Stimulated activated CD8-positive, alpha-beta memory T cell treated with anti-CD3 and anti-CD28 coated beads, Interleukin-7, amount 100 ng/mL, for 4 hours (primary cell): ENCODE results near the gene STKLD1.

Experiments used
- DNase-seq, 2 donors: peaks; one replicate each; pipeline ENCODE4 v3.0.0-alpha.2; 2020; ENCODE audit warnings: low read depth in 2 of 2

STKLD1 gene

DNA sequence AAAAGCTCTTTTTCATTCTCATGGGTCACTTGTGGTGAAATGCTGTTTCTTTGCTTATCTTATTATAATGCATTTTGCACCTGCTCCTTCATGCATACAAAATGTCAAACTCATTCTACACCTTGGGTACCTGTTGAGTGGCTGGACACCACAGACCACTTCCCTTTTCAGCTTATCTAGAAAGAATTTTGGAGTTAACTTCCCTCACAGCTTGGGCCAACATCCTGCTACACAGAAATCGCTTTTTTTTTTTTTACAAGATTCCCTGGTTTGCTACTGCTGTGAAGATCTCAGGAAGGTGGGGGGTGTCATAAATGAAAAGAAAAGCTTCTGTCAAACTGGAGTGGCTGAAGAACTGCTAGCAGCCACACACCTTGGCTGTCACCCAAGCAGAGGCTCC is 39.0 kb downstream of the STKLD1 start:
- DNase-seq: no peak

- DNase-seq: peak; percentile 64 to 69
These were observed 41.6 kb downstream of the STKLD1 start, which contains the start of gene REXO4 for GRCh38 chr9:133417541-133418461. Gene REXO4 (minus strand): TSS chr9:133418010. CDS start chr9:133417844, 166 bp downstream.

DNA sequence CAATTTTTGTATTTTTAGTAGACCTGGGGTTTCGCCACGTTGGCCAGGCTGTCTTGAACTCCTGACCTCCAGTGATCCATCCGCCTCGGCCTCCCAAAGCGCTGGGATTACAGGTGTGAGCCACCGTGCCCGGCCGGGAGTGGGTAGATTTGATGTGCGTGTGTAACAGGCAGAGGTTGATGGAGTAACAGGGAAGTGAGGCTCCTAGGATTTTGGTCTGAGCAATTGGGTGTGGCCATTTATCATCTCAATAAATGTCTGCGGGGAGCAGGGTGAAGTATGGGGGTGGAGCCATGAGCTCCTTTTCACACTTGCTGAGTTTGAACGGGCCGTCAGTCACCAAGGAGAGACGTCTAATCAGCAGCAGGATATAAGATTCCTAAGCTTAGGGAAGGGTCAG is 42.8 kb downstream of the STKLD1 start:
- no peak for DNase-seq

DNA sequence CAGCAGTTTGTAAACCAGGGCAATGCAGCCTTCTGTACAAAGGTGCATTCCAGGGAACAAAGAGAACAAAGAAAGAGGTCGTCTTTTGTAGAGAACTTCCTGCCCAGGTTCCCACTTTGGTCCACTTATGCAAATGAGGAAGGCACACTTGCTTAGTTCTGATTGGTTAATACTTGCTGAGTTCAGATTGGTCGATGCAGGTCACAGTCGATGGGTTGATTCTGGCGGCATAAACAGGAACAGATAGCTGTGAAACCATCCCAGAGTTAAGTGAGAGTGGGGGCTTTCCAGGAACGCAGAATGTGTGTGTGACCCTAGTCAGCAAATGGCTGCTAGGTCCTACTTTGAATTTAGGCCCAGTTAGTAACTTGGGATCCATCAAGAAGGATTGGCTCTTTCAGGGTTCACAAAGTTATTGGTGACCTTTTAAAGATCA is 44.2 kb downstream of the STKLD1 start:
- DNase-seq: no peak

- peak; percentile 2 to 9 for DNase-seq
These were observed 45.7 kb downstream of the STKLD1 start, which contains the start of gene ADAMTS13 for GRCh38 chr9:133421615-133422542. Gene ADAMTS13 (plus strand): TSS chr9:133422367. CDS start chr9:133422444, 77 bp downstream.

DNA sequence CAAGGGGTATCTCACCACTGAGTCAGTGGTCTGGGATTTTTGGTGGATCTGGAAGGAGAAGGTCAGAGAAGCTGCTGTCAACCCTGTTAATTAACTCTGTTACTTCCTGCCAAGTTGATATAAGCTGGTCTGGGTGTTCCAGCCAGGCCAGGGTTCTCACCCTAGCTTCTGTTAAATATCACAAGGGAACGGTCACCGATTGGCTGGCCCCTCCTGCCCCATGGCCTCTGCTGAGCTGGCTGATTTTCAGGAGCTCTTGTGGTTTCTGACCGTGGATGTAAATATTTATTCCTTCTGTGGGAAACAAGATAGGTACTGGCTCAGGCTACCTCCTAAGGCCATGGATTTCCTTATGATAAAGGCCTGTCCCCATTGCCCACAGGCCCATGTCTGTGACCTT is 47.0 kb downstream of the STKLD1 start:
- no peak for DNase-seq

- no peak for DNase-seq
These were observed 48.0 kb downstream of the STKLD1 start for GRCh38 chr9:133424187-133424586.

DNA sequence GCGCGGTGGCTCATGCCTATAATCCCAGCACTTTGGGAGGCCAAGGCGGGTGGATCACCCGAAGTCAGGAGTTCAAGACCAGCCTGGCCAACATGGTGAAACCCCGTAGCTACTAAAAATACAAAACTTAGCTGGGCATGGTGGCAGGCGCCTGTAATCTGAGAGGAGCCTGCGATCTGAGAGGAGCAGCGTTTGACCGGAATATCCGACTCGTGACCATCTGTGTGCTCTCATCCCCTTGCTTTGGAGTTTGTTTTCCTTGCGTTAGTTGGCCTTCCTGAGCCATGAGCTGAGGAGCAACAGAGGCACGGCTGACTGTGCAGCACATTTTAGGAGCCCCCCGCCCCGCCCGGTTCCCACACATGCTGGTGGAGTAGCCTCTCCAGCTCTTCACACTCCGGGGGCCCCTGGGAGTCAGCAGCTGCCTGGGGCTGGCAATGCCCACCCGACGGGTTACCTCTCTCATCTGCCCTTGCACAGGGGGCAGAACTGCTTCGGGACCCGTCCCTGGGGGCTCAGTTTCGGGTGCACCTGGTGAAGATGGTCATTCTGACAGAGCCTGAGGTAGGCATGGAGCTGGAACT is 49.0 kb downstream of the STKLD1 start:
- DNase-seq: no peak

- no peak for DNase-seq
These were observed 49.8 kb downstream of the STKLD1 start for GRCh38 chr9:133426011-133426410.

GRCh38 chr9:133427658-133428348 is 51.6 kb downstream of the STKLD1 start:
- DNase-seq: no peak

DNA sequence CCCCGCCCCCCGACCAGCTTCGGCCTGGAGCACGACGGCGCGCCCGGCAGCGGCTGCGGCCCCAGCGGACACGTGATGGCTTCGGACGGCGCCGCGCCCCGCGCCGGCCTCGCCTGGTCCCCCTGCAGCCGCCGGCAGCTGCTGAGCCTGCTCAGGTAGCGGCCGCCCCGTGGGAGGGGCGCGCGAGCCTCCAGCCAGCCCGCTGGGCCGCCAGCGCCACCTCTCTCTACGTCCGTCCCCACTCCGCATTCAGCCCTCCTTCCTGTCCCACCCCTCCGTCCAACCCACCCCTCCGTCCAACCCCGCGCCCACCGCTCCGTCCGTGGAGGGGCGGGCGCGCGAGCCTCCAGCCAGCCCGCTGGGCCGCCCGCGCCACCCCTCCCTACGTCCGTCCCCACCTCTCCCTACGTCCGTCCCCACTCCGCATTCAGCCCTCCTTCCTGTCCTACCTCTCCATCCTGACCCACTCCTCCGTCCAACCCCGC is 52.5 kb downstream of the STKLD1 start:
- DNase-seq: no peak

DNA sequence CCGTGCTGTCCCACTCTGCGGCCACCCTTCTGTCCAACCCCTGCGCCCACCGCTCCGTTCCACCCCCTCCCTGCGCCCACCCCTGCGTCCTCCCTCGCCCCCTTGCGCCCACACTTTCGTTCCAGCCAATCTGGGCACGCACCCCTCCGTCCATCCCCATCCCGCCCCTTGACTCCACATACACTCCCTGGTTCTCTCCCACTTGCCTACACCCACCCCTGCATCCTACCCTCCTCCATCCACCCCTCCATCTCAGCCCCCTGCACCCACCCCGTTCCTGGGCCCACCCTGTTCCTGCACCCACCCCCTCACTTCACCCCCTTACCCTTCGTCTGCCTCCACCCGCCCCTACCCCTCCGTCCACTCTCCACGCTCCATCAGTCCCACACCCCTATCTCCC is 53.0 kb downstream of the STKLD1 start:
- DNase-seq: no peak

DNA sequence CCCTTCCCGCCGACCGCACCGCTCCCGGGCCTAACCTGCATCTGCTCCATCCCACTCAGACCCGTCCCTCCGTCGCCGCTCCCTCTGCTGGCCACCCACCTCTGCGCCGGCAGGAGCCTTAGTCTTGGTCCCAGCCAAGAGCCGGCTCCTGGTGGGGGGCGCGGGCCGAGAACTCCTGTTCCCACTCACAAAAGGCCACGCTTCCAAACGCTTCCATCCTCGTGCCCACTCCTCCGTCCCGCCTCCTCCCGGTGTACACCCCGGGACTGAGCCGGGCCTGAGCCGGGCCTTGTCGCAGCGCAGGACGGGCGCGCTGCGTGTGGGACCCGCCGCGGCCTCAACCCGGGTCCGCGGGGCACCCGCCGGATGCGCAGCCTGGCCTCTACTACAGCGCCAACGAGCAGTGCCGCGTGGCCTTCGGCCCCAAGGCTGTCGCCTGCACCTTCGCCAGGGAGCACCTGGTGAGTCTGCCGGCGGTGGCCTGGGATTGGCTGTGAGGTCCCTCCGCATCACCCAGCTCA is 53.5 kb downstream of the STKLD1 start:
- DNase-seq: no peak

DNA sequence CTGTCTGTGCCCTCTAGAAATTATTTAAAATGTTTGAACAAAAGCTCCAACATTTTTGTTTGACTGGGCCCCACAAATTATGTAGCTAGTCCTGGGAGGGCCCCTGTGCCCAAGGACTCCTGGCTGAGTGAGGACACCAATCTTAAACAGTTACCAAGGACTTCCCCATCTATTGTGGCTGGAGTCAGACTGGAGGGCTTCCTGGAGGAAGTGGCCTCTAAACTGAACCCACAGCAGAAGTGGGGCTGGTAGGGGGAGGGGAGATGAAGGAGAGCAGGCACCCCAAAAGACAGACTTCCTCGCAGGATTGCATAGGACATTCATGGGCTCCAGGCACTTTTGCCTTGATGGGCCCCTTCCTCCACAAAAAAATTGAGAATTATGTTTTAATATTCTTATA is 54.1 kb downstream of the STKLD1 start:
- DNase-seq: no peak

GRCh38 chr9:133433351-133433843 is 57.2 kb downstream of the STKLD1 start:
- no peak for DNase-seq

DNA sequence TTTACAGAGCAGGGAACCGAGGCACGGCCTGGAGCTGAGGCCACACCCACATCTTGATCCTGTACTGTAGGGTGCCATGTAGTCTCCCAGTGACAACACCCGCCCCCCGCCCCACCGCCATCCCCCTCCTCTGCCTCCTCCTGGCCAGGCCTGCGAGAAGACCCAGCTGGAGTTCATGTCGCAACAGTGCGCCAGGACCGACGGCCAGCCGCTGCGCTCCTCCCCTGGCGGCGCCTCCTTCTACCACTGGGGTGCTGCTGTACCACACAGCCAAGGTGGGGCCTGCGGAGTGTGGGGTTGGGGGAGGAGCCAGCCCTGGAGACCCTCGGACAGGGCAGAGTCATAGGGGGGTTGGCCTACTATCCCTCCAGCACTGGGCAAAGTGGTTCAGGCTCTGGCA is 60.5 kb downstream of the STKLD1 start:
- DNase-seq: no peak

- no peak for DNase-seq
These were observed 61.8 kb downstream of the STKLD1 start for GRCh38 chr9:133437753-133438531.

DNA sequence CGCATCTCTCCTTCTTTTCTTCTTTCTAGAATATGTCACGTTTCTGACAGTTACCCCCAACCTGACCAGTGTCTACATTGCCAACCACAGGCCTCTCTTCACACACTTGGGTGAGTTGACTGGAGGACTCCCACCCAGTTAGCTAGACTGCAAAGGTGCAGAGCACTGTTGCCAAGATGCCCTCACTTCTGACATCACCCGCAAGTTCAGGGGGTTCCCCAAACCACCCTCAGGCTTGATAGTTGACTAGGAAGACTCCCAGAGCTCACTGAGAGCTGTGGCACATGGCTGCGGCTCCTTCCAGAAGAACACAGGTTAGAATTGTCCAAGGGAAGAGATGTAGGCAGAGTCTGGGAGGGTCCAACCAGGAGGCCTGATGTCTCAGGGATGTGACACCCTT is 63.2 kb downstream of the STKLD1 start:
- DNase-seq: no peak

DNA sequence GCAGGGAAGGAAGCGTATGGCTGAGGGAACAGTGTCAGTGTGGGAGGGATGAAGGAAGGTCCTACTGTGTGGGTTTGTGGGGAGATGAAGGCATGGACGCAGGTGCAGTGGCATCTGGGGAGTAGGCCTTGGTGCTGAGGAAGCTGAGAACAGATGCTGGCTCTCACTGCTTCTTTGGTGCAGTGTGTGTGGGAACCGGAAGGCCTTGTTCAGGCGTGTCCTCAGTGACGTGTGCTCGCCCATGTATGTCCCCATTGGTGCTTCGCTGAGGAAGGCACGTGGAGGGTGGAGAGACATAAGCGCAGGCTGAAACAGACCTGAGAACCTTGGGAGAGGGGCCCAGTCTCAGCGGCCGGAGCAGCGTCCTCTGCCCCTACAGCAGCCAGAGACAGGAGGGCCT is 64.7 kb downstream of the STKLD1 start:
- DNase-seq: no peak

GRCh38 chr9:133441571-133441970 is 65.4 kb downstream of the STKLD1 start:
- no peak for DNase-seq
